MM.1S (cell line): ENCODE data around the gene RAD1.

Experiments used
- EZH2phosphoT487 ChIP-seq: fragments of 300-600 bp; sonication (generic); IDR thresholded peaks from 2 replicates; pipeline ENCODE4 v1.6.1; 2018; ENCODE audit warnings: antibody characterized with exemption, low read length
- TF ChIP-seq, protein P1 (sequence below): fragments of 300-600 bp; sonication (generic); IDR thresholded peaks from 2 replicates; pipeline ENCODE4 v1.5.1; 2016; ENCODE audit warnings: antibody characterized with exemption, low read length, mixed read lengths

- TF ChIP-seq, protein P1, sequence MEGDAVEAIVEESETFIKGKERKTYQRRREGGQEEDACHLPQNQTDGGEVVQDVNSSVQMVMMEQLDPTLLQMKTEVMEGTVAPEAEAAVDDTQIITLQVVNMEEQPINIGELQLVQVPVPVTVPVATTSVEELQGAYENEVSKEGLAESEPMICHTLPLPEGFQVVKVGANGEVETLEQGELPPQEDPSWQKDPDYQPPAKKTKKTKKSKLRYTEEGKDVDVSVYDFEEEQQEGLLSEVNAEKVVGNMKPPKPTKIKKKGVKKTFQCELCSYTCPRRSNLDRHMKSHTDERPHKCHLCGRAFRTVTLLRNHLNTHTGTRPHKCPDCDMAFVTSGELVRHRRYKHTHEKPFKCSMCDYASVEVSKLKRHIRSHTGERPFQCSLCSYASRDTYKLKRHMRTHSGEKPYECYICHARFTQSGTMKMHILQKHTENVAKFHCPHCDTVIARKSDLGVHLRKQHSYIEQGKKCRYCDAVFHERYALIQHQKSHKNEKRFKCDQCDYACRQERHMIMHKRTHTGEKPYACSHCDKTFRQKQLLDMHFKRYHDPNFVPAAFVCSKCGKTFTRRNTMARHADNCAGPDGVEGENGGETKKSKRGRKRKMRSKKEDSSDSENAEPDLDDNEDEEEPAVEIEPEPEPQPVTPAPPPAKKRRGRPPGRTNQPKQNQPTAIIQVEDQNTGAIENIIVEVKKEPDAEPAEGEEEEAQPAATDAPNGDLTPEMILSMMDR: no peak
- no peak for TF ChIP-seq EZH2phosphoT487
These were observed 8.6 kb upstream of the RAD1 start for GRCh38 chr5:34923694-34924461.
